GM19372 (cell line): ENCODE results near the gene EMC10.

Experiments used
- ATAC-seq: cut with Tn5 transposase; IDR thresholded peaks from one replicate; pipeline ENCODE4 v1.9.1; 2021; ENCODE audit warnings: mild to moderate bottlenecking, low read depth, moderate library complexity; ENCODE audit not compliant: unreplicated experiment

EMC10 gene

GRCh38 chr19:50536662-50537305 lies 60.5 kb downstream of the EMC10 start:
- ATAC-seq: no peak

GRCh38 chr19:50537306-50537685 lies 61.0 kb downstream of the EMC10 start:
- ATAC-seq: no peak

- ATAC-seq: no peak
Measured at GRCh38 chr19:50537769-50538230, 61.5 kb downstream of the EMC10 start.
